ENCODE data around the gene PRKCE.

PRKCE gene

DNA sequence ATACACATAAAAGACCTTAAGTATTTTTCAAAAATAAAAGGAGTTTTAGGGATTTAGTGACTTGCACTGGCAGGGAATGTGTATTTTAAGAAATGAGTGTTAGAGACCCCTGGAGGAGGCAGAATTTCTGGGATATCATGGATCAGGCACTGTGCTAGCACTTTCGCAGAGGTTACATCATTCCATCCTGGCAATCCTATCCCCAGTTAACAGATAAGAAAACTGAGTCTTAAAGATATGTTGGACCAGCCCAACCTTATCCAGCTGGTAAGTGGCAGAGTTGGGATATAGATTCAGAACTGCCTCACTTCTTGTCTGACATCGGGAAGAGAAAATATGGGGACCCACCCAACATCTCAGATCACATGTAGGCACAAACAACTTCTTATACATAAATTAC lies 485.5 kb downstream of the PRKCE start:
- Histone ChIP-seq H2BK120ac (ENCODE audit: low read depth, low read length) (no peak overlapping the region), H3K36me3 (ENCODE audit: control insufficient read depth in 1 of 2, insufficient read depth in 2 of 2, low read depth in 1 of 2, low read length in 2 of 2) (peaks cover 5 to 6% of the 10 kb centered on the region in 2 experiments), H2AFZ (ENCODE audit: low read depth, low read length) (no peak overlapping the region), H3K27me3 (ENCODE audit: control insufficient read depth in 1 of 2, insufficient read depth in 1 of 2, low read length in 2 of 2) (no peaks in the 10 kb centered on the region), H3K9ac (ENCODE audit: low read length) (no peak overlapping the region), H4K8ac (ENCODE audit: low read length) (no peak overlapping the region), H2AK5ac (ENCODE audit: low read length, severe bottlenecking) (peak overlapping the region; percentile 4), H3K4me3 (ENCODE audit: insufficient read depth in 1 of 2, low read depth in 1 of 2, low read length in 2 of 2) (no peak overlapping the region), H3K4ac (ENCODE audit: low read depth in 1 of 2, low read length in 2 of 2) (no peak overlapping the region), H3K4me2 (ENCODE audit: low read length, poor library complexity, severe bottlenecking) (no peak overlapping the region), H2BK15ac (ENCODE audit: low read depth, poor library complexity, severe bottlenecking) (no peak overlapping the region), H3K9me3 (ENCODE audit: control insufficient read depth, low read length) (no peaks in the 10 kb centered on the region), H3K14ac (ENCODE audit: low read length in 2 of 2) (no peak overlapping the region), H3K18ac (ENCODE audit: low read depth in 1 of 2, low read length in 2 of 2) (no peak overlapping the region), H3K27ac (ENCODE audit: low read length, poor library complexity, severe bottlenecking) (no peak overlapping the region), H3K4me1 (ENCODE audit: control insufficient read depth, insufficient read depth, low read depth, low read length) (peaks cover 15% of the 10 kb centered on the region), H3K79me1 (replicated peaks; ENCODE audit: low read length, poor library complexity, severe bottlenecking) (no peaks in the 10 kb centered on the region), H2BK12ac (ENCODE audit: low read length in 2 of 2) (no peak overlapping the region), H2BK5ac (ENCODE audit: low read depth, low read length, poor library complexity, severe bottlenecking) (no peak overlapping the region), H3K23ac (ENCODE audit: low read length in 2 of 2) (no peak overlapping the region), H4K91ac (ENCODE audit: low read length) (no peak overlapping the region)
- DNase-seq = no peak
- WGBS = 90% methylated on average over 1 of the region's 2 CpGs

DNA sequence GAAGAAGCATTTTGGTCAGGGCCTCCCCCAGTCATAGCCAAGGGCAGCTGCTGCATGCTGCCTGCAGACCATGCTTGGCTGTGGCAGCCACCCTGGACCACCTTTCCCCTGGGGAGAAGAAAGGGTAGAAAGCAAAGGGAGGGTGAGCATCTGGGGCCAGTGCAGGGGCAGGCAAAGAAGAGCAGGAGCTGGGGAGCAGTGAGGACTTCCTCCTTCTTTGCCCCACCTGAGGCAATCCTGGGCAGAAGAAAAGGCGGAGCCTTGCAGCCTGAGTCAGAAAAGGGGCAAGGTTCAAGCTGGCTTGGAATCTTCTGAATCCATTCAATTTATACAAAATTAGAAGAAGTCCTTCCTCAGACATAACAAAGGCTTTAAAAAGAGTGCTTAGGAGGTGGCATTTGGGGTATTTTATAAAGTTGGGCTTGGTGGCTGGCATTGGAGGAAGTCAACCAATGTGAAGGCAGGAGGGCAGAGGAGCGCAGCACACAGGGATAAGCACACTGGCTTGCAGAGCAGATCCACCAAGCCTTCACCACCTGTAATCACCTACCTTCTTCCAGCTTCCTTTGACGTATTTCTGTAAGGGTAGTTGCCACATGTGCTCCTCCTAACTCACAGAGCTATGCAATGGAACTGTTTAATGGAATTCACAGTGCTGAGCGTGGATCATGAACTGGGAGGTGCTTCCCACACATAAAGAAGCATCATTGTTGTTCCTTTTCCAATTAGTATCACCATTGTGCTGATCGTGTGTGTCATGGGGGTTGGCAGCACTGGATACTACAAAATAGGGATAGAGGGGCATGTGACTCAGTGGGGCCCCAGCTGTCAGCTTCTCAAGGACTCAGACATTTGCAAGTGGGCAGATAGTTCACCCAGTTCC lies 491.3 kb downstream of the PRKCE start:
- Histone ChIP-seq H3K27ac (ENCODE audit: low read length, poor library complexity, severe bottlenecking) (no peak overlapping the region), H4K91ac (ENCODE audit: low read length) (no peak overlapping the region), H3K79me1 (replicated peaks; ENCODE audit: low read length, poor library complexity, severe bottlenecking) (peaks cover 2% of the 10 kb centered on the region), H3K9me3 (ENCODE audit: control insufficient read depth, low read length) (no peaks in the 10 kb centered on the region), H3K4me1 (ENCODE audit: control insufficient read depth, insufficient read depth, low read depth, low read length) (peaks cover 16% of the 10 kb centered on the region), H3K4me3 (ENCODE audit: insufficient read depth in 1 of 2, low read depth in 1 of 2, low read length in 2 of 2) (no peak overlapping the region), H3K9ac (ENCODE audit: low read length) (no peak overlapping the region), H3K14ac (ENCODE audit: low read length in 2 of 2) (no peak overlapping the region), H2BK5ac (ENCODE audit: low read depth, low read length, poor library complexity, severe bottlenecking) (no peak overlapping the region), H3K4ac (ENCODE audit: low read depth in 1 of 2, low read length in 2 of 2) (no peak overlapping the region), H2BK15ac (ENCODE audit: low read depth, poor library complexity, severe bottlenecking) (peak overlapping the region; percentile 2), H2AFZ (ENCODE audit: low read depth, low read length) (no peak overlapping the region), H3K27me3 (ENCODE audit: control insufficient read depth in 1 of 2, insufficient read depth in 1 of 2, low read length in 2 of 2) (no peaks in the 10 kb centered on the region), H3K4me2 (ENCODE audit: low read length, poor library complexity, severe bottlenecking) (no peak overlapping the region), H4K8ac (ENCODE audit: low read length) (no peak overlapping the region), H2BK120ac (ENCODE audit: low read depth, low read length) (peak overlapping the region; percentile 11), H3K18ac (ENCODE audit: low read depth in 1 of 2, low read length in 2 of 2) (peak overlapping the region in 1 of 2 experiments; percentile 40), H3K23ac (ENCODE audit: low read length in 2 of 2) (no peak overlapping the region), H2BK12ac (ENCODE audit: low read length in 2 of 2) (no peak overlapping the region), H2AK5ac (ENCODE audit: low read length, severe bottlenecking) (no peak overlapping the region), H3K36me3 (ENCODE audit: control insufficient read depth in 1 of 2, insufficient read depth in 2 of 2, low read depth in 1 of 2, low read length in 2 of 2) (peaks cover 2 to 27% of the 10 kb centered on the region in 2 experiments)
- no peak for DNase-seq
- WGBS = 95% methylated on average over 5 of the region's 5 CpGs

DNA sequence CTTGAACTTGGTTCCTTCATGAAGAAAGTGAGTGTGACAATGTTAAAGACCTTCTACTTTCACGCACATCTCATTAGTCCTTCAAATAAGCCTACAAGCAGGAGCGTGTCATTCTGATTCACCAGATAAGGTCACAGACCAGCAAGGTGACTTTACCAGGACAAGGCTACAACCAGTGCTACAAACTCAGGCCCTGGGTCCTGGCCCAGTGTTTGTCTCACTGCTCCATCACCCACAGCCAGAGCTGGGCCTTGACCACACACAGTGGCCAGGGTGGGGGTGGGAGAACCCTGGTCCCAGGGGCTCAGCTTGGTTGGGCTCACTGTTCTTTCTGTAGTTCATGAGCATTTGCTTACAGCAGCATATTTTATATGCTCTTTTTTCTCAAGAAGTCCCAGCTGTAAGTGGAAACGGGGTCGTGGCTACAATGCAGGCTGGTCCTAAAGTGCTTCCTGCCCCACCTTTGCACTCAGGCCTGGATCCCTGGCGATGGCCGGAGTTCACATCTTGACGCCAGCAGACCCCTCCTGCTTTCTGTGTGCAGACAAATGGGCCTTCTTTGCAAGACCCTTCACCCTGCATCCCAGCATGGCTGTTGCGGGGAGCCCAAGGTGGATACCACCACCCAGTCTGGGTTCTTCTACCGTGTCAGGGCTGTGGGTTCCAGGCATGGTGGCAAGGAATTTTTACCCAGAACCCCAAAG lies 492.1 kb downstream of the PRKCE start:
- Histone ChIP-seq H3K27me3 (ENCODE audit: control insufficient read depth in 1 of 2, insufficient read depth in 1 of 2, low read length in 2 of 2) (no peaks in the 10 kb centered on the region), H2BK15ac (ENCODE audit: low read depth, poor library complexity, severe bottlenecking) (peak overlapping the region; percentile 30), H3K23ac (ENCODE audit: low read length in 2 of 2) (no peak overlapping the region), H4K8ac (ENCODE audit: low read length) (no peak overlapping the region), H3K4me3 (ENCODE audit: insufficient read depth in 1 of 2, low read depth in 1 of 2, low read length in 2 of 2) (no peak overlapping the region), H3K36me3 (ENCODE audit: control insufficient read depth in 1 of 2, insufficient read depth in 2 of 2, low read depth in 1 of 2, low read length in 2 of 2) (peaks cover 10 to 35% of the 10 kb centered on the region in 2 experiments), H3K18ac (ENCODE audit: low read depth in 1 of 2, low read length in 2 of 2) (no peak overlapping the region), H2AK5ac (ENCODE audit: low read length, severe bottlenecking) (no peak overlapping the region), H3K27ac (ENCODE audit: low read length, poor library complexity, severe bottlenecking) (no peak overlapping the region), H3K9ac (ENCODE audit: low read length) (no peak overlapping the region), H2BK120ac (ENCODE audit: low read depth, low read length) (no peak overlapping the region), H4K91ac (ENCODE audit: low read length) (peak overlapping the region; percentile 25), H3K4me1 (ENCODE audit: control insufficient read depth, insufficient read depth, low read depth, low read length) (peaks cover 14% of the 10 kb centered on the region), H3K14ac (ENCODE audit: low read length in 2 of 2) (peak overlapping the region in 1 of 2 experiments; percentile 69), H3K4ac (ENCODE audit: low read depth in 1 of 2, low read length in 2 of 2) (peak overlapping the region in 1 of 2 experiments; percentile 29), H3K9me3 (ENCODE audit: control insufficient read depth, low read length) (no peaks in the 10 kb centered on the region), H2AFZ (ENCODE audit: low read depth, low read length) (no peak overlapping the region), H2BK12ac (ENCODE audit: low read length in 2 of 2) (no peak overlapping the region), H3K79me1 (replicated peaks; ENCODE audit: low read length, poor library complexity, severe bottlenecking) (peaks cover 2% of the 10 kb centered on the region), H3K4me2 (ENCODE audit: low read length, poor library complexity, severe bottlenecking) (no peak overlapping the region), H2BK5ac (ENCODE audit: low read depth, low read length, poor library complexity, severe bottlenecking) (no peak overlapping the region)
- WGBS = 94% methylated on average over 9 of the region's 9 CpGs
- DNase-seq = no peak

DNA sequence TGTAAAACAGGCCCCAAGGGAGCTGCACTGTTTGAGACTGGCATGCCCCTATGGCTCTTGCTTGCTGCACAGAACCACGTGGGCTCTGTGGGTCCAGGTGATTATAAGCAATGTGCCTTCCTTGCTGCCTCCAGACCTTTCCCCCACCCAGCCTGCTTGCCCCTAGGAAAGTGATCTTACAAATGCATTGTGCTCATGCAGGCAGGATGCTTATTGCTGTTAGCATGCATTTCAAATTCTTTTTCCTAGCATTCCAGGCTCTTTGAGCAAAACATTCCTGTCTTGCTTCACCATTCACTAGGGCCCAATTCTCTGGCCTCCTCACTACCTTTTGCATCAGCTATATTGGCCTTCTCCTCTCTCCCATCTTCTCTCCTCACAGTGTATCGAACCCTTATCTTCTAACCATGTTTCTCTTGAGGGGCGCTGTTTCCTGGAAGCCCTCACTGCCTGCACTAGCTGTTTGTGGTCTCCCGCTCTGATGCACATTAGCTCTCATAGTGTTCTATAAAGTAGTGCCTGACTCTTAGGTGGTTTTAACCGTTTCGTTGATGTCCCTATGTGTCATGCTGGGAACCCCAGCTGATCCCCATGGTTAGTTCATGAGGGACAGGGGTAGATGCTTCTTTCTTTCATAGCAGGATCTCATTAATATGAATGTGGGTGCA lies 492.8 kb downstream of the PRKCE start:
- 95% methylated on average over 6 of the region's 6 CpGs for WGBS
- Histone ChIP-seq H2AK5ac (ENCODE audit: low read length, severe bottlenecking) (no peak overlapping the region), H3K4me3 (ENCODE audit: insufficient read depth in 1 of 2, low read depth in 1 of 2, low read length in 2 of 2) (no peak overlapping the region)

More for the DNA sequence above, 492.8 kb downstream of the PRKCE start:
- Histone ChIP-seq H3K4me1 (ENCODE audit: control insufficient read depth, insufficient read depth, low read depth, low read length) (peaks cover 10% of the 10 kb centered on the region), H4K91ac (ENCODE audit: low read length) (no peak overlapping the region), H2AFZ (ENCODE audit: low read depth, low read length) (no peak overlapping the region), H3K36me3 (ENCODE audit: control insufficient read depth in 1 of 2, insufficient read depth in 2 of 2, low read depth in 1 of 2, low read length in 2 of 2) (peaks cover 11 to 40% of the 10 kb centered on the region in 2 experiments), H3K27ac (ENCODE audit: low read length, poor library complexity, severe bottlenecking) (no peak overlapping the region), H2BK120ac (ENCODE audit: low read depth, low read length) (no peak overlapping the region), H3K27me3 (ENCODE audit: control insufficient read depth in 1 of 2, insufficient read depth in 1 of 2, low read length in 2 of 2) (no peaks in the 10 kb centered on the region), H4K8ac (ENCODE audit: low read length) (no peak overlapping the region), H3K4me2 (ENCODE audit: low read length, poor library complexity, severe bottlenecking) (no peak overlapping the region), H2BK5ac (ENCODE audit: low read depth, low read length, poor library complexity, severe bottlenecking) (no peak overlapping the region), H3K14ac (ENCODE audit: low read length in 2 of 2) (no peak overlapping the region), H3K4ac (ENCODE audit: low read depth in 1 of 2, low read length in 2 of 2) (no peak overlapping the region), H3K23ac (ENCODE audit: low read length in 2 of 2) (no peak overlapping the region), H2BK12ac (ENCODE audit: low read length in 2 of 2) (no peak overlapping the region), H2BK15ac (ENCODE audit: low read depth, poor library complexity, severe bottlenecking) (no peak overlapping the region), H3K9me3 (ENCODE audit: control insufficient read depth, low read length) (no peaks in the 10 kb centered on the region), H3K9ac (ENCODE audit: low read length) (no peak overlapping the region), H3K18ac (ENCODE audit: low read depth in 1 of 2, low read length in 2 of 2) (no peak overlapping the region), H3K79me1 (replicated peaks; ENCODE audit: low read length, poor library complexity, severe bottlenecking) (peaks cover 2% of the 10 kb centered on the region)
- DNase-seq = no peak

Measured in mesenchymal stem cell (in vitro differentiated cells and primary cell).